HepG2 (cell line): ENCODE measurements around the gene FAM120B. TPM values are rescaled to one million over a fixed set of nuclear protein-coding genes. Genes with fewer than 3 reads are reported as not detected.

Experiments used
- ATAC-seq: fragments of 200-7000 bp; cut with Tn5 transposase; 3 replicates; pipeline ENCODE4 v1.9.1; 2020; ENCODE audit warnings: mild to moderate bottlenecking, moderate library complexity
- BruUV-seq: library from RNA; stranded (reverse); fragments of 400-500 nt; replicated peaks from 2 replicates; lab custom pipeline; 2021; lab: Mats Ljungman, UMichigan
- CTCF ChIA-PET: fragments of 300-600 bp; formaldehyde crosslinking; extraction: SDS; loops from one replicate; lab custom pipeline; 2021; ENCODE audit warnings: low total read pairs, inconsistent platforms, low intra/inter-chr PET ratio; lab: Yijun Ruan, JAX
- POLR2A ChIA-PET: fragments of 350-600 bp; sonication (Branson Sonifier 250); formaldehyde crosslinking; loops from one replicate; lab custom pipeline; 2020; ENCODE audit warnings: antibody characterized with exemption, inconsistent platforms; lab: Yijun Ruan, JAX
- DNase-seq: peaks from one replicate; pipeline ENCODE4 v3.0.0-alpha.2; 2015; ENCODE audit warnings: low spot score
- FAIRE-seq: peaks from 3 replicates; lab custom pipeline; 2011; peaks lifted over from hg19 to GRCh38; lab: Jason Lieb, UNC
- H2AFZ ChIP-seq: one replicate; pipeline ENCODE4 v1.6.1; 2011; ENCODE audit warnings: low read length, inconsistent platforms
- H3K27ac ChIP-seq: fragments of 300-600 bp; 3 replicates; pipeline ENCODE4 v1.8.0; 2011; ENCODE audit warnings: mixed run types, mild to moderate bottlenecking, mixed read lengths, low read length, inconsistent platforms; ENCODE audit not compliant: insufficient read depth; ENCODE audit errors: extremely low read length
- H3K27me3 ChIP-seq, 2 experiments: fragments of 200-600 bp in 1 of 2; 2 replicates in 1 of 2; 3 replicates in 1 of 2; pipeline versions ENCODE4 v1.6.0 to v1.8.0; 2011; ENCODE audit warnings: low read length in 2 of 2, mild to moderate bottlenecking in 2 of 2, moderate library complexity in 2 of 2, inconsistent platforms in 1 of 2; ENCODE audit not compliant: insufficient read depth in 2 of 2, control insufficient read depth in 1 of 2
- H3K36me3 ChIP-seq, 2 experiments: fragments of 200-600 bp in 1 of 2; replicated peaks in 1 of 2; 2 replicates in 1 of 2; 3 replicates in 1 of 2; pipeline versions ENCODE4 v1.5.1 to v1.8.0; 2011; ENCODE audit warnings: low read length in 2 of 2, inconsistent platforms in 1 of 2; ENCODE audit not compliant: insufficient read depth in 2 of 2, control insufficient read depth in 1 of 2
- H3K4me1 ChIP-seq: 2 replicates; pipeline ENCODE4 v1.5.1; 2012; ENCODE audit warnings: low read length, inconsistent platforms; ENCODE audit not compliant: insufficient read depth
- H3K4me2 ChIP-seq: 2 replicates; pipeline ENCODE4 v1.6.0; 2011; ENCODE audit warnings: low read depth, low read length, inconsistent platforms
- H3K4me3 ChIP-seq, 3 experiments: fragments of 200-600 bp in 1 of 3; sonication (generic), shearing (Covaris generic) in 1 of 3; replicated peaks in 1 of 3; 2 replicates each; pipeline ENCODE4 v1.5.1; 2011 to 2016; ENCODE audit warnings: low read length in 3 of 3, inconsistent platforms in 2 of 3, low read depth in 2 of 3, mild to moderate bottlenecking in 2 of 3, control low read depth in 1 of 3, mixed read lengths in 1 of 3; ENCODE audit not compliant: insufficient read depth in 1 of 3
- H3K79me2 ChIP-seq: one replicate; pipeline ENCODE4 v1.6.1; 2011; ENCODE audit warnings: low read length, inconsistent platforms; ENCODE audit not compliant: insufficient read depth
- H3K9ac ChIP-seq: 2 replicates; pipeline ENCODE4 v1.6.0; 2011; ENCODE audit warnings: mild to moderate bottlenecking, low read depth, low read length, inconsistent platforms; ENCODE audit not compliant: insufficient read depth
- H3K9me3 ChIP-seq: 2 replicates; pipeline ENCODE4 v1.5.1; 2012; ENCODE audit warnings: mild to moderate bottlenecking, low read length
- H4K20me1 ChIP-seq: 2 replicates; pipeline ENCODE4 v1.6.0; 2011; ENCODE audit warnings: inconsistent platforms, mild to moderate bottlenecking, low read length, moderate library complexity; ENCODE audit not compliant: insufficient read depth
- CCDC6 ChIP-seq: sonication (generic); formaldehyde crosslinking; IDR thresholded peaks from 2 replicates; pipeline ENCODE4 v1.8.1; 2022; ENCODE audit warnings: mild to moderate bottlenecking, missing genetic modification reagents, moderate library complexity
- GPBP1L1 ChIP-seq: sonication (generic); formaldehyde crosslinking; IDR thresholded peaks from 2 replicates; pipeline ENCODE4 v1.5.0; 2020; ENCODE audit warnings: mild to moderate bottlenecking, missing genetic modification reagents
- KLF12 ChIP-seq: sonication (generic); formaldehyde crosslinking; IDR thresholded peaks from 2 replicates; pipeline ENCODE4 v1.4.0; 2020; ENCODE audit warnings: missing genetic modification reagents, borderline replicate concordance
- NR2F2 ChIP-seq: IDR thresholded peaks from 2 replicates; pipeline ENCODE4 v1.6.1; 2012; ENCODE audit warnings: low read depth, inconsistent platforms, borderline replicate concordance
- PRMT3 ChIP-seq: sonication (generic); formaldehyde crosslinking; IDR thresholded peaks from 2 replicates; pipeline ENCODE4 v1.8.1; 2022; ENCODE audit warnings: low read depth, mild to moderate bottlenecking, moderate library complexity, missing genetic modification reagents, borderline replicate concordance
- TFDP1 ChIP-seq: IDR thresholded peaks from 2 replicates; pipeline ENCODE4 v1.6.1; 2016; ENCODE audit warnings: missing compliant biosample characterization, missing genetic modification reagents, borderline replicate concordance
- ZBTB34 ChIP-seq: sonication (generic); formaldehyde crosslinking; IDR thresholded peaks from 2 replicates; pipeline ENCODE4 v1.8.0; 2022; ENCODE audit warnings: mild to moderate bottlenecking, missing genetic modification reagents
- ZNF337 ChIP-seq: sonication (generic); formaldehyde crosslinking; IDR thresholded peaks from 2 replicates; pipeline ENCODE4 v1.5.1; 2020; ENCODE audit warnings: missing genetic modification reagents, low read depth, mild to moderate bottlenecking, borderline replicate concordance
- ZNF589 ChIP-seq: sonication (generic); formaldehyde crosslinking; conservative IDR thresholded peaks from 2 replicates; pipeline ENCODE4 v1.8.0; 2022; ENCODE audit warnings: mild to moderate bottlenecking, moderate library complexity, missing genetic modification reagents
- ZNF616 ChIP-seq: sonication (generic); formaldehyde crosslinking; IDR thresholded peaks from 2 replicates; pipeline ENCODE4 v1.5.0; 2020; ENCODE audit warnings: low read depth, mild to moderate bottlenecking, missing genetic modification reagents
- ZNF891 ChIP-seq: sonication (generic); formaldehyde crosslinking; IDR thresholded peaks from 2 replicates; pipeline ENCODE4 v1.5.0; 2020; ENCODE audit warnings: mild to moderate bottlenecking, missing genetic modification reagents
- WGBS: methylation state at CpG from one replicate; pipeline ENCODE4 v1.1.6; 2017; ENCODE audit warnings: low lambda C conversion rate; 5-methylcytosine and 5-hydroxymethylcytosine counted together
- in situ Hi-C: cut with HindIII; loops from 2 replicates; pipeline ENCODE4 v1.10.0; 2017; ENCODE audit warnings: low pct_unique_long_range_greater_than_20kb; ENCODE audit not compliant: extremely low pct_ligation_motif_present
- intact Hi-C: fragments of 100-400 bp; cut with micrococcal nuclease; formaldehyde crosslinking; loops from one replicate; pipeline ENCODE4 v1.10.0; 2022; ENCODE audit not compliant: unreplicated experiment
- polyA plus RNA-seq, 8 experiments: library from polyadenylated mRNA; depleted of rRNA in 3 of 8; stranded (reverse) in 7 of 8; unstranded in 1 of 8; fragments of >200 nt; fragmentation: Illumina TruSeq in 4 of 8; extraction: Trizol in 4 of 8; gene quantifications; 2 replicates each; pipeline versions ENCODE4 v1.2.1 to v1.2.3, GENCODE V29; 2011 to 2016; ENCODE audit warnings: low read depth in 4 of 8, missing spikeins in 1 of 8, mixed read lengths in 1 of 8; ENCODE audit not compliant: insufficient read depth in 1 of 8
- total RNA-seq, 5 experiments: library from RNA; depleted of rRNA; stranded (reverse); fragments of >200 nt; fragmentation: Illumina TruSeq; extraction: Trizol; gene quantifications; 2 replicates each; pipeline ENCODE4 v1.2.3, GENCODE V29; 2016; ENCODE audit warnings: low read depth in 1 of 5
- TF ChIP-seq, protein P1 (sequence below), 2 experiments: sonication (generic) in 1 of 2; formaldehyde crosslinking in 1 of 2; IDR thresholded peaks; 2 replicates each; pipeline versions ENCODE4 v1.4.0 to v1.6.1; 2018 to 2020; ENCODE audit warnings: missing genetic modification reagents in 2 of 2, borderline replicate concordance in 1 of 2, low read depth in 1 of 2, mild to moderate bottlenecking in 1 of 2, missing biosample characterization in 1 of 2
- TF ChIP-seq, protein P2 (sequence below): sonication (generic); formaldehyde crosslinking; IDR thresholded peaks from 2 replicates; pipeline ENCODE4 v1.4.0; 2020; ENCODE audit warnings: mild to moderate bottlenecking, low read depth, missing genetic modification reagents

FAM120B gene
- total and polyA plus RNA-seq, 2 of the 13 experiments (the other 11 are each of a cell fraction or from before 2014, with no cell fraction given) = 9.2 to 10.7 TPM

- H3K9me3 ChIP-seq = no peaks in the 10 kb centered on the region
- no peaks in the 10 kb centered on the region for H3K79me2 ChIP-seq
- intact Hi-C loops (no loop called here), in situ Hi-C loops (no loop called here)
- ChIA-PET CTCF (no interaction called here), POLR2A (interaction anchor here (1.0 kb wide), 1 partner anchor 10 kb away, joined by 3 read pairs; no protein-coding TSS in a partner anchor)
- 15% methylated on average over 28 of the region's 30 CpGs for WGBS
- no peak overlapping the region for H2AFZ ChIP-seq
- H3K27ac ChIP-seq = no peak overlapping the region
- no peak for DNase-seq
- no peak for FAIRE-seq
- ATAC-seq = peak; percentile 30
- H3K4me1 ChIP-seq = peaks cover 22% of the 10 kb centered on the region
- peak overlapping the region; percentile 90 for H3K4me2 ChIP-seq
- peaks cover 26 to 79% of the 10 kb centered on the region in 2 experiments for H3K27me3 ChIP-seq
- H4K20me1 ChIP-seq = peaks cover 4% of the 10 kb centered on the region; the same call in 1 of the 2 replicates
- H3K36me3 ChIP-seq = no peaks in the 10 kb centered on the region
- H3K9ac ChIP-seq = no peak overlapping the region
- BruUV-seq = no TSS peak
- H3K4me3 ChIP-seq = peak overlapping the region; percentile 54 to 77 (median 67)
- no peak for TF ChIP-seq ZNF337 (CRISPR knock-in tag)
- 0 out of 2 replicates have a peak, but pooled peaks have one; percentile 23 for TF ChIP-seq ZBTB34
- TF ChIP-seq ZNF616 = 0 out of 2 replicates have a peak, but pooled peaks have one; percentile 28
- TF ChIP-seq ZNF589 (CRISPR knock-in tag) = 0 out of 2 replicates have a peak, but pooled peaks have one; percentile 21
- no peak for TF ChIP-seq GPBP1L1
- TF ChIP-seq, protein P1, sequence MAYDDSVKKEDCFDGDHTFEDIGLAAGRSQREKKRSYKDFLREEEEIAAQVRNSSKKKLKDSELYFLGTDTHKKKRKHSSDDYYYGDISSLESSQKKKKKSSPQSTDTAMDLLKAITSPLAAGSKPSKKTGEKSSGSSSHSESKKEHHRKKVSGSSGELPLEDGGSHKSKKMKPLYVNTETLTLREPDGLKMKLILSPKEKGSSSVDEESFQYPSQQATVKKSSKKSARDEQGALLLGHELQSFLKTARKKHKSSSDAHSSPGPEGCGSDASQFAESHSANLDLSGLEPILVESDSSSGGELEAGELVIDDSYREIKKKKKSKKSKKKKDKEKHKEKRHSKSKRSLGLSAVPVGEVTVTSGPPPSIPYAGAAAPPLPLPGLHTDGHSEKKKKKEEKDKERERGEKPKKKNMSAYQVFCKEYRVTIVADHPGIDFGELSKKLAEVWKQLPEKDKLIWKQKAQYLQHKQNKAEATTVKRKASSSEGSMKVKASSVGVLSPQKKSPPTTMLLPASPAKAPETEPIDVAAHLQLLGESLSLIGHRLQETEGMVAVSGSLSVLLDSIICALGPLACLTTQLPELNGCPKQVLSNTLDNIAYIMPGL (CRISPR knock-in tag; IDR thresholded peaks at IDR 0.05; ENCODE audit: borderline replicate concordance in 1 of 2, low read depth in 1 of 2) = 0 out of 4 replicates have a peak, but pooled peaks of 1 of the 2 experiments have one; percentile 14
- TF ChIP-seq, protein P2, sequence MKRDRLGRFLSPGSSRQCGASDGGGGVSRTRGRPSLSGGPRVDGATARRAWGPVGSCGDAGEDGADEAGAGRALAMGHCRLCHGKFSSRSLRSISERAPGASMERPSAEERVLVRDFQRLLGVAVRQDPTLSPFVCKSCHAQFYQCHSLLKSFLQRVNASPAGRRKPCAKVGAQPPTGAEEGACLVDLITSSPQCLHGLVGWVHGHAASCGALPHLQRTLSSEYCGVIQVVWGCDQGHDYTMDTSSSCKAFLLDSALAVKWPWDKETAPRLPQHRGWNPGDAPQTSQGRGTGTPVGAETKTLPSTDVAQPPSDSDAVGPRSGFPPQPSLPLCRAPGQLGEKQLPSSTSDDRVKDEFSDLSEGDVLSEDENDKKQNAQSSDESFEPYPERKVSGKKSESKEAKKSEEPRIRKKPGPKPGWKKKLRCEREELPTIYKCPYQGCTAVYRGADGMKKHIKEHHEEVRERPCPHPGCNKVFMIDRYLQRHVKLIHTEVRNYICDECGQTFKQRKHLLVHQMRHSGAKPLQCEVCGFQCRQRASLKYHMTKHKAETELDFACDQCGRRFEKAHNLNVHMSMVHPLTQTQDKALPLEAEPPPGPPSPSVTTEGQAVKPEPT (CRISPR knock-in tag) = 0 out of 2 replicates have a peak, but pooled peaks have one; percentile 11
- 0 out of 2 replicates have a peak, but pooled peaks have one; percentile 52 for TF ChIP-seq PRMT3
- TF ChIP-seq CCDC6 (CRISPR knock-in tag) = 0 out of 2 replicates have a peak, but pooled peaks have one; percentile 74
- no peak for TF ChIP-seq NR2F2
- TF ChIP-seq TFDP1 (CRISPR knock-in tag) = 0 out of 2 replicates have a peak, but pooled peaks have one; percentile 4
- 0 out of 2 replicates have a peak, but pooled peaks have one; percentile 2 for TF ChIP-seq ZNF891 (CRISPR knock-in tag)
- TF ChIP-seq KLF12 (CRISPR knock-in tag) = no peak
These were observed 11.6 kb upstream of the FAM120B start for GRCh38 chr6:170294813-170295509.
